Activated T-cell treated with anti-CD3 and anti-CD28 coated beads for 24 hours (primary cell): Measurements from ENCODE around the gene ZBTB5.
"Not testable (repeated sequence)": the region's sequence is repeated elsewhere in the genome, so short reads cannot be mapped to it uniquely, and the experiment has no call there.

Source experiments
- DNase-seq: peaks from one replicate; pipeline ENCODE4 v3.0.0-alpha.2; 2020; ENCODE audit warnings: low read depth

Gene ZBTB5

GRCh38 chr9:37406603-37407401 is 58.4 kb downstream of the ZBTB5 start:
- no peak for DNase-seq

- DNase-seq = no peak
Observed at GRCh38 chr9:37405764-37406380, 59.4 kb downstream of the ZBTB5 start.

GRCh38 chr9:37405350-37405749 is 59.9 kb downstream of the ZBTB5 start:
- DNase-seq = no peak

- DNase-seq = no peak
Observed at GRCh38 chr9:37404590-37404989, 60.7 kb downstream of the ZBTB5 start.

- no peak for DNase-seq
Observed at GRCh38 chr9:37399336-37399735, 65.9 kb downstream of the ZBTB5 start.

- DNase-seq = no peak
Observed at GRCh38 chr9:37398464-37399025, 66.7 kb downstream of the ZBTB5 start.

GRCh38 chr9:37397948-37398347 is 67.3 kb downstream of the ZBTB5 start:
- DNase-seq = not testable (repeated sequence)

GRCh38 chr9:37395663-37396062 is 69.6 kb downstream of the ZBTB5 start:
- no peak for DNase-seq

GRCh38 chr9:37395229-37395628 is 70.0 kb downstream of the ZBTB5 start:
- no peak for DNase-seq

- DNase-seq = no peak
Observed at GRCh38 chr9:37392272-37392671, 73.0 kb downstream of the ZBTB5 start.

- no peak for DNase-seq
Observed at GRCh38 chr9:37390759-37391158, 74.5 kb downstream of the ZBTB5 start.
